Naive thymus-derived CD4-positive, alpha-beta T cell (primary cell): Measurements from ENCODE around the gene UMAD1. TPM values are rescaled to one million over a fixed set of nuclear protein-coding genes. Genes with fewer than 3 reads are reported as not detected.

Experiments used
- ATAC-seq: fragments of 150-1000 bp; cut with Tn5 transposase; 2 replicates; pipeline ENCODE4 v1.10.0; 2021; ENCODE audit warnings: mild to moderate bottlenecking, moderate library complexity
- CTCF ChIA-PET: fragments of 350-600 bp; sonication (Branson Sonifier 250); formaldehyde crosslinking; loops from one replicate; lab custom pipeline; 2021; ENCODE audit warnings: antibody characterized with exemption; lab: Charles Lee
- POLR2A ChIA-PET: fragments of 350-600 bp; sonication (Branson Sonifier 250); formaldehyde crosslinking; loops from one replicate; lab custom pipeline; 2021; ENCODE audit warnings: antibody characterized with exemption, inconsistent platforms; lab: Charles Lee
- DNase-seq, 9 donors: peaks; one replicate each; pipeline versions ENCODE4 v3.0.0 to v3.0.0-alpha.2; 2020 to 2022; ENCODE audit warnings: mixed read lengths in 1 of 9
- H3K27ac ChIP-seq: one replicate; pipeline ENCODE4 v1.7.0; 2013; ENCODE audit warnings: mild to moderate bottlenecking, low read depth, low read length, moderate library complexity
- H3K27me3 ChIP-seq, 2 donors: one replicate each; pipeline ENCODE4 v1.7.0; 2013; ENCODE audit warnings: low read length in 2 of 2, mild to moderate bottlenecking in 2 of 2, moderate library complexity in 2 of 2; ENCODE audit not compliant: control insufficient read depth in 2 of 2, insufficient read depth in 2 of 2
- H3K36me3 ChIP-seq, 3 experiments: 1 replicate in 2 of 3; 2 replicates in 1 of 3; pipeline ENCODE4 v1.7.0; 2013; ENCODE audit warnings: low read length in 3 of 3, mild to moderate bottlenecking in 3 of 3, moderate library complexity in 1 of 3; ENCODE audit not compliant: insufficient read depth in 3 of 3, control insufficient read depth in 2 of 3
- H3K4me1 ChIP-seq, 2 donors: one replicate each; pipeline ENCODE4 v1.7.0; 2013; ENCODE audit warnings: low read length in 2 of 2, mild to moderate bottlenecking in 2 of 2, moderate library complexity in 1 of 2; ENCODE audit not compliant: control insufficient read depth in 2 of 2, insufficient read depth in 2 of 2
- H3K4me3 ChIP-seq: 2 replicates; pipeline ENCODE4 v1.7.0; 2013; ENCODE audit warnings: mild to moderate bottlenecking, low read length
- H3K9me3 ChIP-seq, 3 experiments: 1 replicate in 2 of 3; 2 replicates in 1 of 3; pipeline ENCODE4 v1.7.0; 2013; ENCODE audit warnings: low read length in 3 of 3; ENCODE audit not compliant: control insufficient read depth in 2 of 3
- H3K27ac Mint-ChIP-seq, 9 donors: one replicate each; pipeline ENCODE4 v1.8.0; 2020 to 2022; ENCODE audit warnings: mixed read lengths in 9 of 9, mild to moderate bottlenecking in 8 of 9, moderate library complexity in 5 of 9, inconsistent platforms in 2 of 9
- H3K27me3 Mint-ChIP-seq, 5 donors: one replicate each; pipeline ENCODE4 v1.8.0; 2021 to 2022; ENCODE audit warnings: mixed read lengths in 5 of 5, mild to moderate bottlenecking in 1 of 5
- H3K36me3 Mint-ChIP-seq, 5 donors: one replicate each; pipeline ENCODE4 v1.8.0; 2020 to 2022; ENCODE audit warnings: mixed read lengths in 5 of 5, mild to moderate bottlenecking in 3 of 5, inconsistent platforms in 1 of 5
- H3K4me1 Mint-ChIP-seq, 7 donors: one replicate each; pipeline ENCODE4 v1.8.0; 2020 to 2022; ENCODE audit warnings: mixed read lengths in 7 of 7, mild to moderate bottlenecking in 3 of 7, inconsistent platforms in 1 of 7
- H3K4me3 Mint-ChIP-seq, 10 donors: one replicate each; pipeline ENCODE4 v1.8.0; 2020 to 2022; ENCODE audit warnings: mild to moderate bottlenecking in 10 of 10, mixed read lengths in 10 of 10, moderate library complexity in 6 of 10, inconsistent platforms in 2 of 10
- H3K9me3 Mint-ChIP-seq, 11 donors: one replicate each; pipeline ENCODE4 v1.8.0; 2020 to 2022; ENCODE audit warnings: mixed read lengths in 11 of 11, mild to moderate bottlenecking in 4 of 11, inconsistent platforms in 1 of 11, moderate library complexity in 1 of 11
- intact Hi-C, 2 donors: fragments of 100-400 bp; cut with micrococcal nuclease; formaldehyde crosslinking; loops; one replicate each; pipeline ENCODE4 v1.15.1; 2023
- polyA plus RNA-seq, 2 donors: library from polyadenylated mRNA; unstranded; fragments of 300-500 nt; fragmentation: Illumina TruSeq; gene quantifications; one replicate each; pipeline ENCODE4 v1.2.3, GENCODE V29; 2021
- total RNA-seq, 6 experiments: library from RNA in 5 of 6; stranded (reverse) in 5 of 6; gene quantifications; 1 replicate in 5 of 6; 2 replicates in 1 of 6; pipeline ENCODE4 v1.2.3 and lab custom pipeline; 2021 to 2026

UMAD1 gene
- total and polyA plus RNA-seq, 7 experiments from 2014 or later: 11.4 to 28.6 (median 25.2) TPM

GRCh38 chr7:7868572-7868899 is 228.0 kb downstream of the UMAD1 start:
- no peak overlapping the region for H3K27ac Mint-ChIP-seq
- ATAC-seq (no peak), DNase-seq (no peak)
- H3K4me1 Mint-ChIP-seq: no peaks in the 10 kb centered on the region
- no peaks in the 10 kb centered on the region for H3K36me3 ChIP-seq
- H3K36me3 Mint-ChIP-seq: peaks cover 0 to 12% (median 5%) of the 10 kb centered on the region in 5 donors
- ChIA-PET POLR2A (no interaction called here), CTCF (interaction anchor here (0.6 kb wide), 1 partner anchor 167 kb away, joined by 3 read pairs; no protein-coding TSS in a partner anchor)
- H3K9me3 Mint-ChIP-seq: no peaks in the 10 kb centered on the region
- H3K4me3 ChIP-seq: no peak overlapping the region
- H3K4me1 ChIP-seq: no peaks in the 10 kb centered on the region
- no peak overlapping the region for H3K4me3 Mint-ChIP-seq
- no peaks in the 10 kb centered on the region for H3K9me3 ChIP-seq
- H3K27me3 Mint-ChIP-seq: no peaks in the 10 kb centered on the region
- H3K27me3 ChIP-seq: no peaks in the 10 kb centered on the region
- intact Hi-C loops: no loop called here
- H3K27ac ChIP-seq: no peak overlapping the region

DNA sequence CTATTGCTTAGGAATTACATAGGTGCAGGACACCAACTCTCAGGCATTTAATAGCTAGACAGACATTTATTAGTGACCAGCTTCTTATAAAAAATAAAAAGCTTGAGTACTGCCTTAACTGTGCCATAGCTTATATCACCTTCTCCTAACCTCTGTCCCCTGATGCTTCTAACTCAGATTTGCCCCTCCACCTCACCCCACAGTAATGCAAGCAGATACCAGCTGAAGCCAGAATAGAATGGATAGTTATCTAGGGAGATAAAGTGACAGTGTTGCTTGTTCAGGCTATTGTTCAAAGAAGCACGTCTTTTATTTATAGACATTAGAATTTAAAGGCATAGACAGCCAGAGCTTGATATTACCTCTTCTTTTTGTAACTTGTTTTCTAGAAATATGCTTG is 228.5 kb downstream of the UMAD1 start:
- H3K27ac ChIP-seq: no peak overlapping the region
- no peaks in the 10 kb centered on the region for H3K9me3 ChIP-seq
- Mint-ChIP-seq H3K27me3 (no peaks in the 10 kb centered on the region), H3K4me1 (peaks cover 0 to 5% (median 0%) of the 10 kb centered on the region in 7 donors), H3K4me3 (no peak overlapping the region), H3K9me3 (peaks cover 0 to 3% (median 2%) of the 10 kb centered on the region in 11 donors), H3K36me3 (peaks cover 4 to 17% (median 10%) of the 10 kb centered on the region in 5 donors), H3K27ac (no peak overlapping the region)
- no peak for DNase-seq
- no peaks in the 10 kb centered on the region for H3K27me3 ChIP-seq
- ChIA-PET POLR2A (no interaction called here), CTCF (interaction anchor here (0.6 kb wide), 3 partner anchors 66 to 166 kb away, joined by 3 read pairs; no protein-coding TSS in a partner anchor)
- H3K4me1 ChIP-seq: no peaks in the 10 kb centered on the region
- no peaks in the 10 kb centered on the region for H3K36me3 ChIP-seq
- intact Hi-C loops: no loop called here
- no peak overlapping the region for H3K4me3 ChIP-seq
- ATAC-seq: no peak

DNA sequence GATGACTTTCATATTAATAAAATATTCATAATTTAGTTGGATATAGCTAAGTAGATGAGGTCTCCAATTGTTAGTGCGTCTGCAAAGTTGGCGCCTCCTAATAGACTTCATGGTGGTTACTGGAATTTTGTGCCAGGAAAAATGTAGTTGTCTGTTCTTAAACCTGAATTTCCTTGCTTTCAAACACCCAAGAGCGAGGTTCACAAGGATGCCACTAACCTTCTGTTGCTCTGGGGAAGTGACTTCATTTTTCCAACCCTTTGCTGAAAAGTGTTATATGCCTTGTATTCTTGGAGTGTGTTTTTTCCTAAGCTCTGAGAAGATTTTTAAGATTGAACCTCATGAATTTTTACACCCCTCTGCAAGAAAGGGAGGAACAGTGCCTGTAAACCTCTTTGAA is 229.1 kb downstream of the UMAD1 start:
- Mint-ChIP-seq H3K9me3 (peaks cover 0 to 6% (median 4%) of the 10 kb centered on the region in 11 donors), H3K36me3 (peaks cover 7 to 21% (median 13%) of the 10 kb centered on the region in 5 donors), H3K4me3 (no peak overlapping the region), H3K27ac (no peak overlapping the region), H3K4me1 (peaks cover 0 to 9% (median 0%) of the 10 kb centered on the region in 7 donors), H3K27me3 (no peaks in the 10 kb centered on the region)
- Histone ChIP-seq H3K27me3 (no peaks in the 10 kb centered on the region), H3K9me3 (no peaks in the 10 kb centered on the region), H3K36me3 (no peaks in the 10 kb centered on the region), H3K4me3 (no peak overlapping the region), H3K4me1 (no peaks in the 10 kb centered on the region), H3K27ac (no peak overlapping the region)
- ChIA-PET POLR2A (no interaction called here), CTCF (interaction anchor here (0.6 kb wide), 2 partner anchors 65 to 90 kb away, joined by 3 read pairs; no protein-coding TSS in a partner anchor)
- ATAC-seq (no peak), DNase-seq (no peak)
- intact Hi-C loops: no loop called here

- intact Hi-C loops: no loop called here
- Histone ChIP-seq H3K36me3 (no peaks in the 10 kb centered on the region), H3K9me3 (no peaks in the 10 kb centered on the region), H3K27me3 (no peaks in the 10 kb centered on the region), H3K27ac (no peak overlapping the region), H3K4me1 (no peaks in the 10 kb centered on the region), H3K4me3 (no peak overlapping the region)
- ChIA-PET POLR2A (no interaction called here), CTCF (no interaction called here)
- ATAC-seq: no peak
- Mint-ChIP-seq H3K9me3 (peaks cover 0 to 9% (median 4%) of the 10 kb centered on the region in 11 donors), H3K4me1 (peaks cover 0 to 9% (median 0%) of the 10 kb centered on the region in 7 donors), H3K36me3 (peaks cover 7 to 29% (median 13%) of the 10 kb centered on the region in 5 donors), H3K27me3 (no peaks in the 10 kb centered on the region), H3K4me3 (no peak overlapping the region), H3K27ac (no peak overlapping the region)
- no peak for DNase-seq
These were observed 230.0 kb downstream of the UMAD1 start for GRCh38 chr7:7870555-7870954.

DNA sequence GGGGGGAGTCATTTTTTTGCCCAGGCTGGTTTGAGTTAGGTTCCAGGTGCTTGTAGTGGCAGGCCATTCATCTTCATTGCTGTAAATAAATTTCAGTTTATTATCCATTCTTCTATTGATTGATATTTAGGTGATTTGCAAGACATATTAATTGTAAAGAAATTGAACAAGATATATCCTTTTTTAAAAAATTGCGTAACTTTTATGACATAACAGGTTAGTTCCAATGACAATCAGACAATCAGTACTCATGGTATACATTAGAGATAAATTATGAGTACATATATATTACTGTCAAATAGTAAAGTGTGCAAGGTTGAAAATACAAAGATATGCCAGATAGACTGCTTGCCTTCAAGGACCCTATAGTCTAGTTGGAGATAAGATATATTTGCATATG is 235.9 kb downstream of the UMAD1 start:
- H3K36me3 Mint-ChIP-seq: peaks cover 7 to 56% (median 16%) of the 10 kb centered on the region in 5 donors
- Histone ChIP-seq H3K36me3 (no peaks in the 10 kb centered on the region), H3K4me1 (no peaks in the 10 kb centered on the region), H3K4me3 (no peak overlapping the region), H3K27ac (no peak overlapping the region), H3K27me3 (no peaks in the 10 kb centered on the region), H3K9me3 (no peaks in the 10 kb centered on the region)
- DNase-seq: no peak
- POLR2A ChIA-PET: no interaction called here
- ATAC-seq: no peak
- CTCF ChIA-PET: no interaction called here
- no peak overlapping the region for H3K27ac Mint-ChIP-seq
- peaks cover 0 to 9% (median 0%) of the 10 kb centered on the region in 7 donors for H3K4me1 Mint-ChIP-seq
- no peak overlapping the region for H3K4me3 Mint-ChIP-seq
- no peaks in the 10 kb centered on the region for H3K27me3 Mint-ChIP-seq
- intact Hi-C loops: no loop called here
- peaks cover 0 to 9% (median 4%) of the 10 kb centered on the region in 11 donors for H3K9me3 Mint-ChIP-seq

DNA sequence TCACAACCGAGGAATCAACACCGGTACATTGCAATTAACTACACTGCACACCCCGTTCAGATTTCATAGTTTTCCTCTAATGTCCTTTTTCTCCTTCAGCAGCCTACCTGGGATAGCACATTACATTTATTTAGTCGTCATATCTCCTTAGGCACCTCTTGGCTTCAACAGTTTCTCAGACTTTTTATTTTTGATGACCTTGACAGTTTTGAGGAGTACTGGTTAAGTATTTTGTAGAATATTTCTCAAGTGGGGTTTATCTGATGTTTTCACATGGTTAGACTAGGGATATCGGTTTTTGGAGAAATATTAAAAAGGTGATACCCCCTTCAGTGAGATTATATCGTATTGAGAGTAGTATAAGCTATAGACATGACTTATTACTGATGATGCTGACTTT is 241.0 kb downstream of the UMAD1 start:
- ATAC-seq (no peak), DNase-seq (no peak)
- Histone ChIP-seq H3K4me1 (no peaks in the 10 kb centered on the region), H3K27me3 (no peaks in the 10 kb centered on the region), H3K9me3 (no peaks in the 10 kb centered on the region), H3K4me3 (no peak overlapping the region), H3K36me3 (no peaks in the 10 kb centered on the region), H3K27ac (no peak overlapping the region)
- POLR2A ChIA-PET: no interaction called here
- intact Hi-C loops: loop anchor here in 1 of 2 donors (10.0 kb wide), 1 partner anchor 313 kb away; no protein-coding TSS in a partner anchor
- Mint-ChIP-seq H3K9me3 (no peaks in the 10 kb centered on the region), H3K4me3 (no peak overlapping the region), H3K27ac (no peak overlapping the region), H3K4me1 (peaks cover 0 to 4% (median 0%) of the 10 kb centered on the region in 7 donors), H3K27me3 (no peaks in the 10 kb centered on the region), H3K36me3 (peaks cover 2 to 35% (median 7%) of the 10 kb centered on the region in 5 donors)
- CTCF ChIA-PET: no interaction called here

DNA sequence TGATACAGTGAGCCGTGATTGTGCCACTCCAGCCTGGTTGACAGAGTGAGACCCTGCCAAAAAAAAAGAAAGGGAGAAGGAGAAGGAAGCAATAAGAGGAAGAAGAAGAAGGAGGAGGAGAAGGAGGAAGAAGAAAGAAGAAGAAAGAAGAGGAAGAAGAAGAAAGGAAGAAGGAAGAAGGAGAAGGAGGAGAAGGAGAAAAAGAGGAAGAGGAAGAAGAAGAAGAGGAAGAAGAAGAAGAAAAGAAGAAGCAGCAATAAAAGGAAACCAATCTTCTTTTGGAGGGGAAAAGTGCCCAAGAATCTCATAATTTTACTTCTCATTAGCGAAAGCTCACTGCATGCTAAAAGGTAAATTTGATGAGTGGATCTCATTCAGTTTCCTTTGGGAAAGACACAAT is 242.3 kb downstream of the UMAD1 start:
- no peak for DNase-seq
- Histone ChIP-seq H3K4me3 (no peak overlapping the region), H3K4me1 (no peaks in the 10 kb centered on the region), H3K9me3 (no peaks in the 10 kb centered on the region), H3K27ac (no peak overlapping the region), H3K27me3 (no peaks in the 10 kb centered on the region), H3K36me3 (no peaks in the 10 kb centered on the region)
- Mint-ChIP-seq H3K4me3 (no peak overlapping the region), H3K4me1 (peaks cover 0 to 4% (median 0%) of the 10 kb centered on the region in 7 donors), H3K27me3 (no peaks in the 10 kb centered on the region), H3K36me3 (peaks cover 2 to 22% (median 7%) of the 10 kb centered on the region in 5 donors), H3K9me3 (no peaks in the 10 kb centered on the region), H3K27ac (peak overlapping the region in 1 of 9 donors; percentile 33)
- POLR2A ChIA-PET: no interaction called here
- CTCF ChIA-PET: no interaction called here
- no peak for ATAC-seq
- intact Hi-C loops: loop anchor here in 1 of 2 donors (10.0 kb wide), 1 partner anchor 312 kb away; no protein-coding TSS in a partner anchor
